GM08714 (cell line): ENCODE data around the gene GNA12.
"Not testable (repeated sequence)": the region's sequence is repeated elsewhere in the genome, so short reads cannot be mapped to it uniquely, and the experiment has no call there.

ENCODE experiments used
- H3K4me3 ChIP-seq: fragments of 200-500 bp; sonication (Bioruptor generic); 2 replicates; pipeline ENCODE4 v1.5.1; 2014; ENCODE audit warnings: mild to moderate bottlenecking, low read length, inconsistent platforms
- ZNF274 ChIP-seq: IDR thresholded peaks from 2 replicates; pipeline ENCODE4 v1.6.1; 2012; ENCODE audit warnings: mild to moderate bottlenecking, low read depth, low read length

Gene GNA12

GRCh38 chr7:2692543-2692942, 151.6 kb downstream of the GNA12 start:
- H3K4me3 ChIP-seq, result no peak overlapping the region
- no peak for TF ChIP-seq ZNF274

GRCh38 chr7:2691932-2692439, 152.1 kb downstream of the GNA12 start:
- not testable (repeated sequence) for H3K4me3 ChIP-seq

GRCh38 chr7:2691011-2691707, 152.9 kb downstream of the GNA12 start:
- no peak overlapping the region for H3K4me3 ChIP-seq
- no peak for TF ChIP-seq ZNF274

- peak overlapping the region; percentile 27; the same call in 1 of the 2 replicates for H3K4me3 ChIP-seq
- TF ChIP-seq ZNF274, result no peak
These were observed 154.0 kb downstream of the GNA12 start for GRCh38 chr7:2689951-2690705.

GRCh38 chr7:2689343-2689847, 154.7 kb downstream of the GNA12 start:
- no peak for TF ChIP-seq ZNF274
- peak overlapping the region; percentile 27; the same call in 1 of the 2 replicates for H3K4me3 ChIP-seq

- peak overlapping the region; percentile 50; the same call in 1 of the 2 replicates for H3K4me3 ChIP-seq
- TF ChIP-seq ZNF274, result no peak
These were observed 155.4 kb downstream of the GNA12 start for GRCh38 chr7:2688409-2689342.

- peak within 1 kb of the TSS; percentile 50; the same call in 1 of the 2 replicates for H3K4me3 ChIP-seq
- TF ChIP-seq ZNF274, result no peak
These were observed 156.2 kb downstream of the GNA12 start, which contains the start of gene AMZ1 for GRCh38 chr7:2687881-2688318. TSS of gene AMZ1 (plus strand) at chr7:2688202. CDS start at chr7:2700452, 12,250 bp downstream.

- no peak for TF ChIP-seq ZNF274
- H3K4me3 ChIP-seq, result peak overlapping the region; percentile 50; the same call in 1 of the 2 replicates
These were observed 156.7 kb downstream of the GNA12 start for GRCh38 chr7:2687338-2687869.

GRCh38 chr7:2686101-2686500, 158.0 kb downstream of the GNA12 start:
- TF ChIP-seq ZNF274, result no peak
- H3K4me3 ChIP-seq, result no peak overlapping the region

- H3K4me3 ChIP-seq, result no peak overlapping the region
- TF ChIP-seq ZNF274, result no peak
These were observed 159.6 kb downstream of the GNA12 start for GRCh38 chr7:2684501-2684900.

GRCh38 chr7:2681929-2682799, 161.9 kb downstream of the GNA12 start:
- no peak overlapping the region for H3K4me3 ChIP-seq
- no peak for TF ChIP-seq ZNF274

- no peak overlapping the region for H3K4me3 ChIP-seq
- TF ChIP-seq ZNF274, result no peak
These were observed 163.2 kb downstream of the GNA12 start for GRCh38 chr7:2680792-2681490.
